GM19452 (cell line): Measurements from ENCODE around the gene HOXC4.

Experiments
- ATAC-seq: cut with Tn5 transposase; IDR thresholded peaks from one replicate; pipeline ENCODE4 v1.9.1; 2021; ENCODE audit not compliant: unreplicated experiment

Gene HOXC4

GRCh38 chr12:54015018-54015931 is 38.4 kb upstream of the HOXC4 start:
- no peak for ATAC-seq

GRCh38 chr12:54016051-54016450 is 37.6 kb upstream of the HOXC4 start:
- ATAC-seq = no peak

GRCh38 chr12:54016478-54016964 is 37.1 kb upstream of the HOXC4 start:
- ATAC-seq = no peak

GRCh38 chr12:54017027-54017788 is 36.4 kb upstream of the HOXC4 start:
- ATAC-seq = peak; percentile 18

GRCh38 chr12:54017878-54018467 is 35.7 kb upstream of the HOXC4 start:
- peak; percentile 80 for ATAC-seq

- ATAC-seq = no peak
These were observed 35.1 kb upstream of the HOXC4 start for GRCh38 chr12:54018468-54018984.

- ATAC-seq = no peak
These were observed 34.4 kb upstream of the HOXC4 start for GRCh38 chr12:54019091-54019811.

GRCh38 chr12:54019924-54020590 is 33.6 kb upstream of the HOXC4 start:
- no peak for ATAC-seq

- no peak for ATAC-seq
These were observed 32.8 kb upstream of the HOXC4 start for GRCh38 chr12:54020591-54021405.

GRCh38 chr12:54021432-54022013 is 32.1 kb upstream of the HOXC4 start:
- ATAC-seq = no peak

- no peak for ATAC-seq
These were observed 30.4 kb upstream of the HOXC4 start for GRCh38 chr12:54022960-54023884.

GRCh38 chr12:54024127-54024526 is 29.5 kb upstream of the HOXC4 start:
- no peak for ATAC-seq

- ATAC-seq = no peak
These were observed 28.9 kb upstream of the HOXC4 start for GRCh38 chr12:54024581-54025305.

GRCh38 chr12:54025499-54026405 is 27.9 kb upstream of the HOXC4 start:
- no peak for ATAC-seq

- ATAC-seq = no peak
These were observed 26.8 kb upstream of the HOXC4 start for GRCh38 chr12:54026640-54027441.
